ENCODE measurements around the gene CHERP.

DNA sequence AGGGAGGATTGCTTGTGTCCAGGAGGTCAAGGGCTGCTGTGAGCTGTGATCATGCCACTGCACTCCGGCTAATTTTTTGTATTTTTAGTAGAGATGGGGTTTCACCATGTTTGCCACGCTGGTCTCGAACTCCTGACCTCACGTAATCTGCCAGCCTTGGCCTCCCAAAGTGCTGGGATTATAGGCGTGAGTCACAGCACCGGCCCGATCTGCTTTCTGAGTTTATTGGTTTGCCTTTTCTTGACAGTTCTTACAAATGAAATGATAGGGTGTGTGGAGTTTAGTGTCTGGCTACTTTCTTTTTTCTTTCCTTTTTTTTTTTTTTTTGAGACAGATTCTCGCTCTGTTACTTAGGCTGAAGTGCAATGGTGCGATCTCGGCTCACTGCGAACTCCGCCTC lies 45.2 kb downstream of the CHERP start:
- no peak for TF ChIP-seq GATA3 (IDR thresholded peaks at IDR 0.05; ENCODE audit: low read depth, low read length)
- no peak for TF ChIP-seq GATA2 (IDR thresholded peaks at IDR 0.05; ENCODE audit: low read depth, low read length)

Data from SH-SY5Y (cell line).